ENCODE data around the gene CYB561A3. TPM values are rescaled to one million over a fixed set of nuclear protein-coding genes. Genes with fewer than 3 reads are reported as not detected.

Gene CYB561A3
- total RNA-seq, 1 donor from 2014 or later, result 34.9 TPM

DNA sequence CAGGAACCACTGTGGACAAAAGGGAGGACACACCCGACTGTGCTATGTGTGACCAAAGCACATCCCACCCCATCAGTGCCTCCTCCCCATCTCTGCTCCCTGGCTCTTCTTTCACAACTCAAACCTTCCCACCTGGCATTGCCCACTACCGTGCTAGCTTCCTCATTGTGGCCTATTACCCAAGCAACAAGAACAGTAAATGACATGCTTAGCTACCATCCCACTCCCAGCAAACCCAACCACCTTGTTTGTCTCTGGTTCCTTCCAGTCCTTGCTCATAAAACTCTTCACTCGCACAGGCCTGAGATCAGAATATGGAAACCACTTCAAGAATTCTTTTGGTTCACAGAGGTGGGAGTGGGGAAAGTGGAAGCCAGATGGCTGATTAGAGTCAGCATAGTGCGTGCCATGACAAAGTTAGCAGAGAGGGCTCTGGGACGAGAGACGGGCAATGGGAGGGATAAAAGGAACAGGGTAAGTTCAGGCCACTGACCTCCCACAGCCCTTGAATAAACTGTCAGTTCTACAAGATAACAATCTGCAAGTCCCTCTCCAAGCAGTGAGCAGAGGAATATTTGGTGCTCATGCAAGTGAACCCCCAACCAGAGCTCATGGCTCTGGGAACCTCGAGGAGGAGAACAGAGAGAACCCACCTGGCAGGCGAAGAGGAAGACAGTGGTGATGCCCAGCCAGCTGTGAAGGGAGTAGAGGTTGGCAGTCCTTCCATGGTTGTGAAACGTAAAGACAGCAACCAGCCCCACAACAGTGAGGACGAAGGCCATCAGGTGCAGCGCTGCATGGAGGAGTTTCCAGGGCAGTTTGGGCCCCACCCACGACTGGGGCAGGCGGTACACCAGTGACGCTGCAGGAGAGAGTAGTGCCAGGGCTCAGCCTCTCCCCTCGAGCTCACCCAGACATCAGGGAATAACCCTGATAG, 8.3 kb downstream of the CYB561A3 start:
- H3K27me3 Mint-ChIP-seq, result no peaks in the 10 kb centered on the region
- DNase-seq (ENCODE audit: extremely low spot score, unreplicated experiment), result no peak
- H3K4me3 Mint-ChIP-seq, result no peak overlapping the region
- peaks cover 10% of the 10 kb centered on the region for H3K36me3 Mint-ChIP-seq
- H3K9me3 Mint-ChIP-seq, result no peaks in the 10 kb centered on the region
- H3K4me1 Mint-ChIP-seq (ENCODE audit: unreplicated experiment), result no peaks in the 10 kb centered on the region
- H3K27ac Mint-ChIP-seq, result peak overlapping the region; percentile 34
- TF ChIP-seq CTCF (conservative IDR thresholded peaks at IDR 0.05), result no peak

GRCh38 chr11:61352038-61352437, 9.6 kb downstream of the CYB561A3 start:
- DNase-seq (ENCODE audit: extremely low spot score, unreplicated experiment), result no peak
- Mint-ChIP-seq H3K27ac (no peak overlapping the region), H3K4me3 (no peak overlapping the region), H3K36me3 (peaks cover 10% of the 10 kb centered on the region), H3K27me3 (no peaks in the 10 kb centered on the region), H3K9me3 (no peaks in the 10 kb centered on the region), H3K4me1 (ENCODE audit: unreplicated experiment) (no peaks in the 10 kb centered on the region)
- no peak for TF ChIP-seq CTCF (conservative IDR thresholded peaks at IDR 0.05)

- H3K27ac Mint-ChIP-seq, result no peak overlapping the region
- TF ChIP-seq CTCF (conservative IDR thresholded peaks at IDR 0.05), result no peak
- DNase-seq (ENCODE audit: extremely low spot score, unreplicated experiment), result no peak
- H3K9me3 Mint-ChIP-seq, result no peaks in the 10 kb centered on the region
- no peaks in the 10 kb centered on the region for H3K27me3 Mint-ChIP-seq
- no peaks in the 10 kb centered on the region for H3K4me1 Mint-ChIP-seq (ENCODE audit: unreplicated experiment)
- H3K36me3 Mint-ChIP-seq, result peaks cover 10% of the 10 kb centered on the region
- no peak overlapping the region for H3K4me3 Mint-ChIP-seq
Observed at GRCh38 chr11:61350803-61351202, 10.9 kb downstream of the CYB561A3 start.

GRCh38 chr11:61350336-61350735, 11.3 kb downstream of the CYB561A3 start:
- Mint-ChIP-seq H3K4me1 (ENCODE audit: unreplicated experiment) (no peaks in the 10 kb centered on the region), H3K9me3 (no peaks in the 10 kb centered on the region), H3K36me3 (peaks cover 10% of the 10 kb centered on the region), H3K4me3 (no peak overlapping the region), H3K27ac (no peak overlapping the region), H3K27me3 (no peaks in the 10 kb centered on the region)
- TF ChIP-seq CTCF (conservative IDR thresholded peaks at IDR 0.05), result no peak
- DNase-seq (ENCODE audit: extremely low spot score, unreplicated experiment), result no peak

DNA sequence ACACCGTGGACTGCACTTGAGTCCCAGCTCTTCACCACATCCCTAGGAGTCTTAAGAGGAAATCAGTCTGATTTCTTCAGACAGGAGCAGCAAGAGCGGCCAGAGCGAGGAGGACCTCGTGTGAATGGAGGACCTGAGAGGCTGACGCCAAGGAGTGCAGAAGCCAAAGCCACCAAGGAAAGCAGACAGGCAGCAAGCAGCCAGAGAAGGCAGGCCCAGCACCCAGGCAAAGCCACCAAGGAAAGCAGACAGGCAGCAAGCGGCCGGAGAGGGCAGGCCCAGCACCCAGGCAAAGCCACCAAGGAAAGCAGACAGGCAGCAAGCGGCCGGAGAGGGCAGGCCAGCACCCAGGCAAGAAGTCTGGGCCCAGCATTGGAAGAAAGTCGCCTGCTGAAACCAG, 11.8 kb downstream of the CYB561A3 start:
- H3K36me3 Mint-ChIP-seq, result peaks cover 10% of the 10 kb centered on the region
- no peaks in the 10 kb centered on the region for H3K27me3 Mint-ChIP-seq
- H3K9me3 Mint-ChIP-seq, result no peaks in the 10 kb centered on the region
- no peak overlapping the region for H3K4me3 Mint-ChIP-seq
- H3K4me1 Mint-ChIP-seq (ENCODE audit: unreplicated experiment), result no peaks in the 10 kb centered on the region
- no peak overlapping the region for H3K27ac Mint-ChIP-seq
- no peak for TF ChIP-seq CTCF (conservative IDR thresholded peaks at IDR 0.05)
- DNase-seq (ENCODE audit: extremely low spot score, unreplicated experiment), result no peak
